Stimulated activated CD4-positive, alpha-beta T cell treated with anti-CD3 and anti-CD28 coated beads, Interleukin-12 subunit alpha, Interleukin-12 subunit beta, amount 100 ng/mL, for 24 hours (primary cell): ENCODE measurements around the gene RASL10A.

ENCODE experiments used
- DNase-seq, 2 experiments: peaks; one replicate each; pipeline ENCODE4 v3.0.0-alpha.2; 2020; ENCODE audit warnings: low read depth in 2 of 2

RASL10A gene

GRCh38 chr22:29305836-29306174, 9.7 kb downstream of the RASL10A start:
- DNase-seq: no peak

- no peak for DNase-seq
Measured at GRCh38 chr22:29302681-29303465, 12.6 kb downstream of the RASL10A start.

GRCh38 chr22:29302402-29302680, 13.2 kb downstream of the RASL10A start:
- DNase-seq: no peak

GRCh38 chr22:29301716-29302401, 13.6 kb downstream of the RASL10A start:
- no peak for DNase-seq

DNA sequence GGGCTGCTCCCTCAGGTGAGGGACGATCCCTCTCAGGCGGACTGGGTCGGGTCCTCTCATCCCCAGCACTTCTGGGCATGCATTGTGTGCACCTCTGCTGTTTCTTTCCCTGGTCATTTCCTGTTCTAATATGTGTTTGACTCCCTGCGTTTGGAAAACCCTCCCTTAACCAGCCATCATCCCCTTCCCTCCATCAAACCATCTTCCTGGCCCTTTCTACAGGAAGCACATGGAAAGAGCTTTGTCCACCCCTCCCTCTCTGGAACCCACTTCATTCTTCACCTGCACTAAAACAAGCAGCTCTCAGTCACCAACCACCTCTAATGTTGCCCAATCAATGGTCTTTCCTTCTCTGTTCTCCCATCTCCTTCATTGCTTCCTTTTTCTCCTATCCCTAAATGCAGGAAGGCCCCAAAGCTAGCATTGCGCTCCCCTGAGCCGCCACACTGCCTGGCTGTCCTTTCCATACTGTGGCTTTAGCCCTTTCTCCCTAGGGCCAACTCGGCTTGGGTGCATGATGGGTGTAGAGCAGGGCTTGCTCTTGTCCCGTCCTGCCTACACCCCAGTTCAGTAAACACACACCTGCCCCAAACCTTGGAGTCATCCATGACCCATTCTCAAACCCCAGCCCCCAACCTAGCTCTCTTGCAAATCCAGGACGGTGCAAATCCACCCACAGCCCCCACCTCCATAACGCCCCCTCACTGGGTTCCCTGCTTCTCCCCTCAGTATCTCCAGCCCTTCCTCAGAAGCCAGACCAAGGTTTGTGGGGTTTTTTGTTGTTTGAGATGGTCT, 14.5 kb downstream of the RASL10A start:
- no peak for DNase-seq

DNA sequence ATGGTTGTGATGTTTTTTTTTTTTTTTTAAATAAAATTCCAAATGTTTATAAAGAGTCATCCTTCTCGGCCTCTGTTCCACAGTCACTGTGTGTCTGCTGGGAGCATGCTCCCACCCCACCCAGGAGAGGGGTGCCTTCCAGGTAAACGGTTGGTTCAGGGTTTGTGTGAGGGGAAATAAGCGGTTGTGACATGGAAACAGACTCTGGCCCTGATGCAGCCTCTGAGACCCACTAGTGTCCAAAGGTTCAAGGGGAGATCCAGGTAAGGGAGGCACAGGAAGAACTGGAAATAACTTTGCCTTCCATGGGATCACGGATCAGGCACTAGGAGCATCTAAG, 15.1 kb downstream of the RASL10A start:
- DNase-seq: no peak

DNA sequence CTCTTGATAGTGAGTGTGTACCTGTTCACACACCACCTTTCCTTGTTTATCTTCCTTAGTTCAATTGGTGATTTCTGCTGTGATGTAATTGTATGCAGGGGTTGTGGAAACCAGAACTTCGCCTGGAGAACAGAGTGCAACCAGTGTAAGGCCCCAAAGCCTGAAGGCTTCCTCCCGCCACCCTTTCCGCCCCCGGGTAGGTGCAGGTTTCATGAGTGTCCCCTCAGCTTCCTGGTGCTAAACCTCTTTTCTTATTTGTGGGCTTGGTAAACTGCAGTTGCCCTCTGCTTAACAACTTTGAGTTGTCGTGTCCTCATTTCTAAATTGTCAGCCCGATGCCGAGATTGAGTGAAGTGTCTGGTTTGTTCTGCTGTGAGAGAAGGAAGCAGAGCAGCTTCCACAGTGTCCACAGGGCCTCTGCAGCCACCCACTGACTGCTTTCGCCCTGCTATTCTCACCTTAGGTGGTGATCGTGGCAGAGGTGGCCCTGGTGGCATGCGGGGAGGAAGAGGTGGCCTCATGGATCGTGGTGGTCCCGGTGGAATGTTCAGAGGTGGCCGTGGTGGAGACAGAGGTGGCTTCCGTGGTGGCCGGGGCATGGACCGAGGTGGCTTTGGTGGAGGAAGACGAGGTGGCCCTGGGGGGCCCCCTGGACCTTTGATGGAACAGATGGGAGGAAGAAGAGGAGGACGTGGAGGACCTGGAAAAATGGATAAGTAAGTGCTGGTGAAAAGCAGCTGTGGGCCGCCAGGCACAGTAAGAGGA, 16.2 kb downstream of the RASL10A start:
- DNase-seq: no peak

GRCh38 chr22:29298641-29299040, 16.9 kb downstream of the RASL10A start:
- no peak for DNase-seq

DNA sequence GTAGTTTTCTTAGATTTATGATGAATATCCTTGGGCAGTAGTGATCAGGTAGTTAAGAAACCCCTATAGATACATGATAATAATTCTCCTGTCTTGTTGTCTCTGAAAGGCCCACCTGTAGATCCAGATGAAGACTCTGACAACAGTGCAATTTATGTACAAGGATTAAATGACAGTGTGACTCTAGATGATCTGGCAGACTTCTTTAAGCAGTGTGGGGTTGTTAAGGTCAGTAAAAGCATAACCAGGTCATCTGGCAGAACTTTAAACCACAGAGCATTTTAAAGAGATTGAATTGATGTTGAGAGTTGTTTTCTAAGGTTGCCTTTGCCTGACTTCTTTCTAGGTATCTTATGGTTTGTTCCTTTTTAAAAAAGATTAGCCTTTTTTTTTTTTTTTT, 23.1 kb downstream of the RASL10A start:
- no peak for DNase-seq

- DNase-seq: no peak
Measured at GRCh38 chr22:29291215-29291614, 24.3 kb downstream of the RASL10A start.

DNA sequence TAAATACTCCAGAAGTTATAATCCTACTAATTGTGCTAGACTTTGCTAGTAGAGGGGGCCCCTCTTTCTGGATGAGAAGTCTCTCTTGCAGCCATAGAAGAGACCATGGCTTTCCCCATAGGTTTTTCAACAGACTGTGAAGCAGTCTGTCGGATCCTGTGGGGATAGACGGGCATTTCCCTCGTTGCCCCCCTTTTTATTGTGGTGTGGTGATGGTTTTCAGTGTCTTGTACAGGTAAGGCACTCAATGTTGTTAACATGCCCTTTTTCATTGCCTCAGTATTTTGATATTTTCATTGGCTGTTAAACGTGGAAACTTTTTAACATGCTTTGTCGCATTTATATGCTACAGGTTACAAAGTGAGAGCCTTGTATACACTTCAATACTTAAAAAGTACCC, 25.4 kb downstream of the RASL10A start:
- DNase-seq: no peak

- no peak for DNase-seq
Measured at GRCh38 chr22:29288837-29289236, 26.7 kb downstream of the RASL10A start.

GRCh38 chr22:29284196-29284595, 31.3 kb downstream of the RASL10A start:
- no peak for DNase-seq

DNA sequence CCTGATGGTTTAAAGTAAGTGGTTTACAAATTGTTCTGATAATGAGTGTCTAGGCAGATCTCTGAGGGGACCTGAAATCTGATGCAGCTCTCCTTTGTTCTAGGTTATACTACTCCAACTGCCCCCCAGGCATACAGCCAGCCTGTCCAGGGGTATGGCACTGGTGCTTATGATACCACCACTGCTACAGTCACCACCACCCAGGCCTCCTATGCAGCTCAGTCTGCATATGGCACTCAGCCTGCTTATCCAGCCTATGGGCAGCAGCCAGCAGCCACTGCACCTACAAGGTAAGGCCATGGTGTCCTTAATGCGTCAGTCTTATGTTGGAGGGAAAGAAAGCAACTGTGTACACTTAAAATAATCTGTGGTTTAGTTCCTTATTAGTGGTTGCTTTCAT, 37.6 kb downstream of the RASL10A start:
- no peak for DNase-seq

DNA sequence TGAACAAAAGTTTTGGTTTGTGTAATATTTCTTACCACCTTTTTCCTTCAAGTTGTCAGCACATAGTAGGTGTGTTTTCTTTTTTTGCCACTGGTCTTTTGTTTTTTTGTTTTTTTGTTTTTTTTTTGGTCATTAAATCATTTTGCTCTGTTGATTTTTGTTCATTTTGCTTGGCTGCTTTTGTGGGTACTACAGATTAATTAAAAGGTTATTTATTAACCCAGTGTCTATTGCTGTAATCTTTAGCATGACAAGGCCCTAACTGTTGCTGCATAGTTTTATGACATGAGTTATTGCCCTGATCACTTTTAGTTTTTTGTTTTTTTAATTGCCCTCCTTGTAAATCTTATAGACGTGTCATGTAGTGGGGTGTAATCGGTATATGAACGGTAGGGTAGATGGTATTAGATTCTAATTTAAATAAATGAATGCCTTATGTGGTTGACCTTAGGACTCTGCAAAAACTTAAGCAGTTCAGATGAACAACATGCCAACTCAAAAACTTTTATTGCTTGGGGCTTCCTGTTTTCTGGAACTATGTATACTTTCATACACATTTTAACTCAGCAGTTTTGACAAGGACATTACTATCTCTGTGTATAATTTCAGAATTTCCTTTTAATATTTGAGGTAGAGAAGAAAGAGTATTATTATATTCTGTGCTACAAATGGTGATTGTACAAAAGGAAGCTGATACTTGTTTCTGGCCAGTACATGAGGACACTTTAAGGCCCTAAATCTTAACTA, 39.5 kb downstream of the RASL10A start:
- no peak for DNase-seq

DNA sequence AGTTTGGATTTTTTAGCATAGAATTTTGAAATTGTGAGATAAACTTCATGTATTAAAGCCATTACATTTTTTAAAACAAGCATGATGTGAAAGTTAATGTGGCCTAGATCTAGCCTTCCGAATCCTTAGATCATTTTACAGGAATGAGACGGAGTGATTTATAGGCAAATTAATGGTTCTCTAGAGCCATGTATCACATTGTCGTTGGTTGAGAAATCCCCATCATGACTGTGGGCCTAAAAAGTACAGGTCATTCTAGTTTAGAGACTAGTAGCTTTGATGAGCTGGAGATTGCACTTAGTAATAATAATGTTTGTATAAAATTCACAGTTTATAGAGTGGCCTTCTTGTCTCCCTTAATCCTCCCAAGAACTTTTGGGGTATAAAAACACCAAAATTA, 40.3 kb downstream of the RASL10A start:
- no peak for DNase-seq

DNA sequence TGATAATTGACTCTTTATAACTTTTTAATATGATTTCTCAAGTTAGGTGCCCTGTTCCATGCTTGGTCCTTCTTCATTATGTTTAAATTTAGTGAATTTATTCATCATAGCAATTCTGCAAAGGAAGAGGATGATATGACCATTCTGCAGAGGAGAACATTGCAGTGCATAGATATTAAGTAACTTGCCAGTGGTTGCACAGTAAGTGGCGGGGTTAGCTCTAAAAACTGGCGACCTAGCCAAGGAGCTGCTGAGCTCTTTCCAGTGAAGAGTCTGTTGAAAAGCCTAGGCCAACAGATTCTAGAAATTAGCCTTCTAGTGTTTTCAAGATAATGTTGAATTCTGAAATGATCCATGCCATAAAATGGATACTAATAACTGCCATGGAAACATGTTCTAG, 42.9 kb downstream of the RASL10A start:
- DNase-seq: no peak

DNA sequence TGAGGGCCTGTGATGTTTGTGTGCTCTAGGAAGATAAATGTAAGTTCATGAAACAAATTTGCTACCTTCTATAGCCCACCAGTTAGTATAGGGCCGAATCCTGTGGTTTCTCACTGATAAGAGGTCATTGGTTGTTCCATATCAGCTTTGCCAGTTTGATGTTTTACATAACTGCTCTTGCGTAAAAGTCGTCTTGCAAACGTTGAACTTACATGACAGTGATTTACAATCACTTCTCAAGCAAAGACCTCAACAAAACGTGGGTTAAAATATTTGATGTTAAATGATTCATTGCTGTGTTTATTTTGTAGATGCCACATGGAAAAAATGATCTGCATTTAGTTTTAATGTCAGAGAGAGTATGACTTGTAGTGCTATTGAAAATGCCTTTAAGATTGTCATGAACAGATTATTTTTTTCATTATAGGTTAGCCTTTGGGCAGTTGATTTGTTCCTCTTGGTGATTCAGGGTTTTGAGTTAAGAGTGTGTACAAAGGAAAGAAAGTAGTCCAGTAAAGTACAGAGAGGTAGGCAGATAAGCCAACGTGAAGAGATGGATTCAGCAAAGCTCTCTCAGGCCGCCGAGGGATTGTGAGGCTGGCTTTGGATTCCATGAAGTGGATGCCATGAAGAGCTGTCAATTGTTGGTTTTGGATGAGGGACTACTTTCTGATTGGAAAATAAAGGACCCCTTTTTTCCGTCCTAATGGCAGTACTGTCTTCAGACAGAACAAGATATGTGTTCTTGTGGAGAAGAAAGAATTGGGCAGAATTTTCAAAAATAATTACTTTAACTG, 44.8 kb downstream of the RASL10A start:
- DNase-seq: no peak

DNA sequence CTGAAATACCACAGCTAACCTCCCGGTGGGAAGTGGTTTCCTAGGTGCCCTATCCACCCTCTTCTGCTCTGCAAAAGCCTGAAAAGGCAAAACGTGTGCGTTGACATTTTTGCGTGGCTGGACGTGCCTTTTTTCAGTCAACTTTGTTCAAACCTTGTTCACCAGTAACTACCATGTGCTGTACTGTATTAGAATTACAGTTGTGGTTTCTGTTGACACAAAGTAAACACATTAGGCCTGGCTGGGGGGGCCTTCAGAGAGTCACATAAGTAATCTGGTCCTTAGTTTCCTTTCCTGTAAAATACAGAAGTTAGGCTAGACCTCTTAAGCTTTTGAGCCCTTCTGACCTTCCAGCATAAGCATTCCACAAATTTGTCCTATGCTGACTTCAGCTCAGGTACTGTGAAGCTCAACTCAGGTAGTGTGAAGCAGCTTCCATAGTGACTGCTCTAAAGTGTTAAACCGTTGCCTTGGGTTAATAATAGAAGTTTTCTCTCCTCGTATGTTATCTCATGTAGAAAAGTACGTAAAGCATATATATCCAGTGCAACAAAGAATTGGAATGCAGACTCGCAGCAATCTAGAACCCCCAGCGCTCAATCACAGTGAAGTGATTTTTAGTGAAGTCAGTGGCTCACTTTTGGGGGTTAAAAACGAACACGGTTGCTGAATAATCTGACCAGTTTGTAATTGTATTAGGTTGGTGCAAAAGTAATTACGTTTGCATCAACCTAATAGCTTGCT, 45.6 kb downstream of the RASL10A start:
- no peak for DNase-seq

DNA sequence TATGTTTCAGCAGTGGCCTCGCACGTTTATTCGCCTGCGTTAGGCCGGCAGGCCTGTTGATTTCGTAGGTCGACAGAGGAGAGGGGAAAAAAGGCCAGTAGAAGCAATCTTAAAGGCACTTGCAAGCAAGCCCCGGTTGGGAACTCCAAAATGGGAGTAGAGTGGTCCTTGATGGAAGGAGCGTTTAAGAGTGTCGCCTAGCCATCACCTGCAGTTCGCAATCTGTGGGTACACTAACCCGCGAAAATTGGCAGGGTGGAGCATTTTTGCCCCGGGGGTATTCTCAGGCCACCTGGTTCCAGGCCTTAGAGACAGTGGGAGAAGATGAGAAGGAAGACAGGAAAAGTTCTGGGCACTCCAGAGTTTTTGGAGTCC, 46.3 kb downstream of the RASL10A start:
- DNase-seq: no peak
